GM12878 (cell line): ENCODE measurements around the gene MGAT2.
A peak's percentile ranks its signal among the peaks of the same experiment; 100 is the strongest.

Source experiments
- BRCA1 ChIP-seq: IDR thresholded peaks from 2 replicates; pipeline ENCODE4 v1.6.1; 2011; ENCODE audit warnings: low read depth, low read length, improper control_type of control experiment
- CHD2 ChIP-seq: IDR thresholded peaks from 2 replicates; pipeline ENCODE4 v1.6.1; 2011; ENCODE audit warnings: low read depth, low read length, improper control_type of control experiment, borderline replicate concordance
- CTCF ChIP-seq, 3 experiments: IDR thresholded peaks in 2 of 3; conservative IDR thresholded peaks in 1 of 3; 2 replicates each; pipeline ENCODE4 v1.5.1; 2011; ENCODE audit warnings: low read depth in 3 of 3, low read length in 3 of 3, mild to moderate bottlenecking in 3 of 3, control low read depth in 2 of 3, moderate library complexity in 2 of 3, inconsistent platforms in 1 of 3, mixed read lengths in 1 of 3; ENCODE audit not compliant: control insufficient read depth in 2 of 3, insufficient read depth in 1 of 3; ENCODE audit errors: extremely low read depth in 1 of 3
- JUND ChIP-seq: IDR thresholded peaks from 2 replicates; pipeline ENCODE4 v1.6.1; 2012; ENCODE audit warnings: low read depth, mild to moderate bottlenecking, low read length, improper control_type of control experiment, moderate library complexity
- NR2C2 ChIP-seq: IDR thresholded peaks from 2 replicates; pipeline ENCODE4 v1.6.1; 2011; ENCODE audit warnings: borderline replicate concordance, low read depth; ENCODE audit not compliant: control insufficient read depth, insufficient read length
- PKNOX1 ChIP-seq: fragments of 450-650 bp; IDR thresholded peaks from 2 replicates; pipeline ENCODE4 v1.6.1; 2016; ENCODE audit warnings: mild to moderate bottlenecking
- POLR2A ChIP-seq: IDR thresholded peaks from 2 replicates; pipeline ENCODE4 v1.6.1; 2011; ENCODE audit warnings: low read depth, mild to moderate bottlenecking, low read length
- SMARCA5 ChIP-seq: fragments of 450-650 bp; IDR thresholded peaks from 2 replicates; pipeline ENCODE4 v1.6.1; 2017; ENCODE audit warnings: mild to moderate bottlenecking
- TCF3 ChIP-seq: IDR thresholded peaks from 2 replicates; pipeline ENCODE4 v1.6.1; 2012; ENCODE audit warnings: low read depth, mild to moderate bottlenecking, low read length, borderline replicate concordance; ENCODE audit not compliant: insufficient read depth
- ZBED1 ChIP-seq: IDR thresholded peaks from 2 replicates; pipeline ENCODE4 v1.6.1; 2016; ENCODE audit warnings: borderline replicate concordance
- ZNF24 ChIP-seq: fragments of 450-650 bp; IDR thresholded peaks from 2 replicates; pipeline ENCODE4 v1.6.1; 2017; ENCODE audit warnings: antibody characterized with exemption, mild to moderate bottlenecking

GRCh38 chr14:49623941-49624839 lies 3.6 kb downstream of the MGAT2 start:
- TF ChIP-seq CHD2 (no peak), PKNOX1 (no peak), JUND (no peak), SMARCA5 (no peak), CTCF (IDR thresholded peaks at IDR 0.05 in 2 of 3, conservative IDR thresholded peaks at IDR 0.05 in 1 of 3; ENCODE audit: control insufficient read depth in 2 of 3, extremely low read depth in 1 of 3, insufficient read depth in 1 of 3, low read depth in 3 of 3, low read length in 3 of 3) (no peak), POLR2A (no peak), ZNF24 (peak; percentile 81), TCF3 (no peak), BRCA1 (no peak), NR2C2 (no peak), ZBED1 (no peak)
